HG03457 (cell line): Measurements from ENCODE around the gene CLEC2L.

Source experiments
- ATAC-seq: cut with Tn5 transposase; IDR thresholded peaks from one replicate; pipeline ENCODE4 v1.9.1; 2021; ENCODE audit warnings: moderate number of reproducible peaks; ENCODE audit not compliant: unreplicated experiment

CLEC2L gene

DNA sequence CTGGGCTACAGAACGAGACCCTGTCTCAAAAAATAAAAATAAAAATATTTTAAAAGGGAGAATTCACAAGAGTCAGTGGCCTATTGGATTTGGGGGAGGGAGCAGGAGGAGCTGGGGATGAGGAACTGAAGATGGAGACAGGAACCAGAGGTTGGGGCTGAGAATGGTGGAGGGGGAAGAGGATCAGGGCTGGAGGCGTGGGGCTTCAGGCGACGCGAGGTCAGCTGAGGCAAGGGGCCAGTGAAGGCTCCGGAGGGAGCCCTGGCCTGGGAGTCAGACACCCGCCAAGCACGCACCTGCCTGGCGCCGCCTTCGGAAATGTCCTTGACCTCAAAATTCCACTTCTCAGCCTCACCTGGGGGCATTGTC is 671 bp upstream of the CLEC2L start:
- ATAC-seq = no peak

DNA sequence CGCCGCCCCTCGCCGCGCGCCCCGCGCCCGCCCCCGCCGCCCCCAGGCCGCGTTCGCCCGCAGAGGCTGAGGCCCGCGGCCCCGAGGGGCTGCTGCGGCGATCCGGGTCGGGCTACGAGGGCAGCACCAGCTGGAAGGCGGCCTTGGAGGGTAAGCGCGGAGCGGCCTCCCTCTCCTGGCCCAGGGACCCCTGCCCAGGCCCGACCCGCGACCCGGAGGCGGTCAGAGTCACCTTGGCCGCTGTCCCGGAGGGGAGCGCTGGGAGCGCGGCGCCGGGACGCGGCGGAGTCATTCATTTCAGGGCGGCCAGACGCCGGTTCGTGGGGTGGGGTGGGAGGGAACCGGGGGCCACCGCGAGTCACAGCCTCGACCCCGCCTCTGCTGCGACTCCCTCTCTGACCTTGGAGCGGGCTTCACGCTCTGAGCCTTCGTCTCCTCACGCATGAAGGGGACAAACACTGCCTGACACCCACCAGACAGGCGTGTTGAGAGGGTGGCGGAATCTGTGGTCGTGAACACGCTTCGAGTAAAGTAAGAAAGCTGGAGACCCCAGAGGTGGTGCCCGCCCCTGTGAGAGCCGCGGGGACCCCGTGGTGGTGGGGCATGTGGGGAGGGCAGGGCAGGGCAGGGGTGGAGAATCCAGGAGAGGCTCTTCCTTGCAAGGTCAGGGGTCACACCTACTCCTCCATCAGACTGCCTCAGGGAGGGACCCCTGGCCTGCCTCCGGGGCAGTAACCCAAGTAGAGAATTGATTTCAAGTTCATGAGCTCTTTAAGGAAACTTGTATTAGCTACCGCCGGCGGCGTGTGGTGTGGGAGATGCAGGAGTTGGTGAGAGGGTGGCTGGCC is 707 bp downstream of the CLEC2L start:
- ATAC-seq = no peak

DNA sequence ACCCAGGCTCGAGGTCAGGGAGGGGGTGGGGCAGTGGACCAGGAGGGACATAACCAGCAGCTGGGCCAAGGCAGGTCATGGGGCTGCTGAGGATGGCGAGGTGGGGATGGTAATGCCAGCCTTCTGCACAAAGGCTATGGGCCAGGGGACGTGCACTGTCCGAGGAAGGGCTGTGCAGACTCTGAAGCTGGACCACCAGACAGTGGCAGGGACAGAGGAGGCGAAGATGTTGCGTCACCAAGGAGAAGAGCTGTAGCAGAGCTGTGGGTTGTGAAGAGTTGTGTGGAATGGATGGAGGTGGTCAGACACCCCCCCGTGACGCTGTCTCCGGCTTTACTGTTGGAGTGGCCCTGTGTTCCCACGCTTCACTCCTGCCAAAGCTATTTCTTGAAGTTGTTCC is 1.8 kb downstream of the CLEC2L start:
- ATAC-seq = no peak

DNA sequence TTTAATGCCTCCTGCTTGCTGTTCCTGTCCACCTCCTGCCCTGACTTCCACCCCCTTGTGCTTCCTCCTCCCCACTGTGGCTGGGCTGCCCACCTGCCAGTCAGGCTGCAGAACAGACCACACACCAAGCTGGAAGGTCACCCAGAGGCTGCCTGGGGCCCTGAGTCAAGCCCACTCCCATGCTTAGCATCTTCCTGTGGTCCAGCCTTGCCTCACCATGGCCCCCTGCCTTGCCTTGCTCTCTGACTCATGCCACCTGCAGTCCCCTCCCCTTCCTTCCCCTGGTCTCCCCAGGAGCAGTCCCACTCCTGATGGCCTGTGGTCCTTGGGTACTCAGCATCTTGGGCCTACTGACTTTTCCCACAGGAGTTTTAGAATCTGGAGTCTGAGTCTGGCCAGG is 2.3 kb downstream of the CLEC2L start:
- no peak for ATAC-seq

DNA sequence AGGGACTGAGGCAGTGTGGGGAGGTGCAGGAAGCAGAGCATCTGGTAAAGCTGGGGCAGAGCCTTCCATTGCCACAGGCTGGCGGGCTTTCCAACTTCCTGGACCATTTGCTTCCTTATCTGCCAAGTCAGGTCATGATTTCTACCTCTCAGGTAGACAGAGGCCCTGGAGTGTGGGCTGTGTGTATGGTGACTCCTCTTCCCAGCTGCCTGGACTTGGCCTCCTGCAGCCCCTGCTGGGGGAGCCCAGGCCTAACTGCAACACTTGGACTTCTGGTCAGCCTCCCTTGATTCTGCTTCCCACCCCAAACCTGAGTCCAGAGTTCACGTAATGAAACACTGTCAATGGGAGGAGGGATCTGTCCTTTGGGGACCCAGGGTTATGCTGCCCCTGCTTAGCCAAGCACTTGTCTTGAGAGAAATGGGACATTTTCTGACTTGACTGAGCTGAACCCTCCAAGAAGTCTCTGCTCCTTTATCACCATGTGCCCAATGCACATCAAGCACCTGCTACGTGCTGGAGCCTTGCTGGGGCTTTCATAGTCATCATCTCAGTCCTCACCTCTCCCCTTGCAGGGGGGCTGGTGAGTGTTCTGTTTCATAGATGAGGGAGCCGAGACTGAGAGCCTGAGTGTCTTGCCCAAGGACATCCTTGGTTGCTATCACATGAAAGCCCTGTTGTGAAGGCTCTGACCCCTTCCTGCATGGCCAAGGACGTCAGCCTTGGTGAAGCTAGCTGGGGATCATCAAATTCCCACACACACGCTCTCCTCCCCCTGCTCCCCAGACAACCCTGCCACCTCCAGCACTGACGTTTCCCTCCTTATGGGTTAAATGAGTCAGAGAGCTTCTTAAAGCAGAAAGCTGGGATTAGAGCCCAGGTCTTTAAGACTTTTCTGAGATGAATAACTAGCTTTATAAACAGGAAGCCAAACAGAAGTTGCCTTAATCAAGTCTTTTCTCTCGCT is 3.4 kb downstream of the CLEC2L start:
- ATAC-seq = no peak

DNA sequence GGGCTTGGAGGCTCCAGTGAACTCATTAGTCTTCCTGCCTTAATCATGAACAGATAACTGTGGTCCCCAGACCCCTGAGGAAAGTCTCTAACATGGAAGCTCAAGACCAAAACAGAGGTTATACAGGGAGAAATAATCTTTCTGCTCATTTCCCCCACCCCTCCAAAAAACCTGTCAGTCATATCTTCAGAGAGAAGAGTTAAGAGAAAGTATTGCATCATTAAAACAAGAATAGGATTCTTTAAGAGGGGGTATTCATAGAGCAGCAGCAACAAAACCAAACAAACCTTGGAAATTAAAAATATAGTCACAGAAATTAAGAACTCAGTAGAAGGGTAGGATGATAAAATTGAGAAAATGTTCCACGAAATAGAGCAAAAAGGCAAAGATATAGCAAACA is 7.6 kb downstream of the CLEC2L start:
- no peak for ATAC-seq

DNA sequence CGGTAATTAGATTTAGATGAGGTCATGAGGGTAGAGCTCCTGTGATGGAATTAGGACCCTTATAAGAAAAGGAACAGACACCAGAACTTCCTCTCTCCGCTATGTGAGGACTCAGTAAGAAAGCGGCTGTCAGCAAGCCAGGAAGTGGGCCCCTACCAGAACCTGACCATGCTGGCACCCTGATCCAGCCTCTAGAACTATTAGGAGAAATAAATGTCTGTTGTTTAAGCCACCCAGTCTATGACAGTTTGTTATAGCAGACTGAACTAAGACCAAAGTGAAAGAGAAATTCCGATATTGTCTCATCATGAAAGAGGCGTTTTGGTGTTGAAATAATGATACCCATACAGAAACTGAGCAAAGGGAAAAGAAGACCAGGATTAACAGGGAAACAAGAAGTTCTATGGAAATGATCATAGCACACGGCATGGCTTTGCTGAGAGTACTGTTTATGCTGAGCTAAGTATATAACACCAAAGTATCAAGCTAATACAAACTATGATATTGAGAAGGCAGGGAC is 9.2 kb downstream of the CLEC2L start:
- no peak for ATAC-seq

DNA sequence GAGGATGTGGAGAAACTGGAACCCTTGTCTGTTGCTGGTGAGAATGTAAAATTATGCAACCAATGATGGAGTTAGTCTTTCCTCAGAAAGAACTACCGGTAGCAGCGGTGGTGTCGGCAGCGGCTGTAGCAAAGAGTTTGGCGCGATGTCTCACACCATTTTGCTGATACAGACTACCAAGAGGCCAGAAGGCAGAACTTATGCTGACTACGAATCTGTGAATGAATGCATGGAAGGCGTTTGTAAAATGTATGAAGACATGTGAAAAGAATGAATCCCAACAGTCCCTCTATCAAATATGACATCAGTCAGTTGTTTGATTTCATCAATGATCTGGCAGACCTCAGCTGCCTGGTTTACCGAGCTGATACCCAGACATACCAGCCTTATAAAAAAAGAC is 10.6 kb downstream of the CLEC2L start:
- no peak for ATAC-seq

DNA sequence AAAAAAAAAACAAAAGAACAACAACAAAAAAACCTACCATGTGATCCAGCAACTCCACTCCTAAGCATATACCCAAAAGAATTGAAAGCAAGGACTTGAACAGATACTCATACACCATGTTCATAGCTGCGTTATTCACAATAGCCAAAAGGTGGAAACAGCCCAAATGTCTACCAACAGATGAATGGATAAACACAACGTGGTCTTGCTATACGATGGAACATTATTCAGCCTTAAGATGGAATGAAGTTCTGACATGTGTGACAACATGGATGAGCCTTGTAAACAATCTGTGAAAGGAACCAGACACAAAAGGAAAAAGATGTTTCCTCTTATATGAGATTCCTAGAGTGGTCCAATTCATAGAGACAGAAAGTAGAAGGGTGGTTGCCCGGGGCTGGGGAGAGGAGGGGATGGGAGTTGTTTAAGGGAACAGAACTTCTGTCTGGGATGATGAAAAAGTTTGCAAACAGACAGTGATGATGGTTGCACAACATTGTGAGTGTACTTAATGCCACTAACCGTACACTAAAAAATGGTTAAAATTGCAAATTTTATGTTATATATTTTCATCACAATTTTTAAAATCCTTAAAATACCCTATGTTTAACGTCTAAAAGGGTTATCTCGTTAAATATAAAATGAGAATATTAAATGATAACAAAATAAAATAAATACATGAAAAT is 11.6 kb downstream of the CLEC2L start:
- no peak for ATAC-seq

DNA sequence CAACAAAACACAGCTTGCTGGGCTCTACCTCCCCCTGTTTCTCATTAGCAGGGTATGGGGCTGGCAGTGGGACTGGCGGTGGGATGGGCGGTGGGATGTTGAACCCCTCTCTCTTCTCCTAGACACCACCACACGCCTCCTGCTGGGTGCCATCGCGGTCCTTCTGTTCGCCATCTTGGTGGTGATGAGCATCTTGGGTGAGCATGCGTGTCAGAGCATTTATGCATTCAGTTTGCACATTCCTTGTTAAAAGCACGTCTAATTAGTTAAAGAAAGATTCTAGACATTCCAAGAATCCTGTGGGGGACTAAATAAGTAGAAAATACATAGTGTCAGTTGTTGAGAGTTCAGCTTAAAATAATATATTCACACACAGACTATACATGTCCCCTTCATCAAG is 12.7 kb downstream of the CLEC2L start:
- ATAC-seq = no peak

DNA sequence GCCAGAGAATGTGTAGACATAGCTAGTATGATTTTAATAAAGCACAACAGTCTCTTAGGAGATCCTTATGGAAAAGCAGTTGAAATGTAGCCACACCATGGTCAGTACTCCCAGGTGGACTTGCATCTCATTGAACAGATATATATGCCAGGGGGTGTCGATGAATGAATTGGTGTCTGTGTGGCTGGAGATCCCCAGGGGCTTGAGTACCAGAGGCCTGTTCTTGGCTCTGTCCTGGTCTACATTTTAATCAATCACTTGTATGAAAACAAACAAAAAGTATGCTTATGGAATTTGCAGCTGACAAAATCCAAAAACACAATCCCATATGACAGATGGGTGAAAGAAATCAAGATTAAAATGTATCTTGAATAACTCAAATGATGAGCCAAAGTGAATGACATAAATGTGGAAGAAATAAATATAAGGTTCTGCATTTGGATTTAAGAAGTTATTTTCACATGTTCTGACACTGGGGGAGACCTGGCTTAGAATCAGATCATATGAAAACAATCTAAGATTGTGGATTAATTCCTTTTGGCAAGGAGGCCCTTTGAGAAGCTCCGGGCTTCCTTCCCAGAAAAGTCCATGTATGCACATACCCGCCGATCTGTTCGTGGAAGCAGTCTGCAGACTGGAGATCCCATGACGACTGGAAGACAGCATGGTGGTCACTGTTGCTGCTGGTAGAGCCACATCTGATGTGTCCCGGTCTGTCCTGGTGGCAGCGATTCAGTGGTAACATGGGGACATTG is 15.6 kb downstream of the CLEC2L start:
- ATAC-seq = no peak

DNA sequence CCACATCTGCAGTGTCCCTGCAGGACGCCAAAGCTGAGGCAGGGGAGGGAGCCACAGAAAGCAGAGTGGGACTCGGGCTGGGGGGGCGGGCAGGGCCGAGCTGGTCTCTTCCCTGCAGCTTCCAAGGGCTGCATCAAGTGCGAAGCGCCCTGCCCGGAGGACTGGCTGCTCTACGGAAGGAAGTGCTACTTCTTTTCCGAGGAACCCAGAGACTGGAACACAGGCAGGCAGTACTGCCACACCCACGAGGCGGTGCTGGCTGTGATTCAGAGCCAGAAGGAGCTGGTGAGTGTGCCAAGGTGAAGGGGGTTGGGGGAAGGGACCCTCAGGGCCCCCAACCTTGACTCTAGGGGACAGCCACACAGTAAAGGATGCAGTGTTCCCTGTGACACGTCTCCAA is 16.7 kb downstream of the CLEC2L start:
- no peak for ATAC-seq

DNA sequence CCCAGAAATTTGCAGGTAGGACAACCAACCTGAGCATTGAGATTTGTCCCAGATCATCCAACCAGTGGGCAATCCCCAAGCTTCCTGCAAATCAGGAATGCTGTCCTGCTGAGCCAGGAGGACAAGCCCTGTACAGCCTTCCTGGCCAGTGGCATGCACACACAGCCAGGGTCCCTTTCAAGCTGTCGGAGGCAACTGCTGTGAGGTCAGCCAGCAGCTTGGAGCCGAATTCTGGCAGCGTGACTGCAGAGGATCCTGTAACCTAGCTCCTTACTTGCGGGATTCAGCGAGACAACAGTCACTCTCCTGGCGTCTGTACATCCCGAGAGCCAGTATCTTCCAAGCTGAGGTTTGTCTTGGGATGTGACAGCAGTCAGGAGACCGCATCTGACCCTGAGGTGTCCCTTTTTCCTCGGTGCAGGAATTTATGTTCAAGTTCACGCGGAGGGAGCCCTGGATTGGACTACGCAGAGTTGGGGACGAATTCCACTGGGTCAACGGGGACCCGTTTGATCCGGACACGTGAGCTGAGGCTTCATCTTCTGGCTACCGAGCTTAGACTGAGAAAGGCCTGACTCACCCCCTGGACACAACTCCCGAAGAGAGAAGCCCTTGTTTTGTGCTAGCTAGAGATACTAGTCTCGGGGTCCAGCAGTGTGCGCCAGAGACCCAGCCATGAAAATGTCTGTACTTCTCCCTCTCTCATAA is 18.3 kb downstream of the CLEC2L start:
- ATAC-seq = no peak

DNA sequence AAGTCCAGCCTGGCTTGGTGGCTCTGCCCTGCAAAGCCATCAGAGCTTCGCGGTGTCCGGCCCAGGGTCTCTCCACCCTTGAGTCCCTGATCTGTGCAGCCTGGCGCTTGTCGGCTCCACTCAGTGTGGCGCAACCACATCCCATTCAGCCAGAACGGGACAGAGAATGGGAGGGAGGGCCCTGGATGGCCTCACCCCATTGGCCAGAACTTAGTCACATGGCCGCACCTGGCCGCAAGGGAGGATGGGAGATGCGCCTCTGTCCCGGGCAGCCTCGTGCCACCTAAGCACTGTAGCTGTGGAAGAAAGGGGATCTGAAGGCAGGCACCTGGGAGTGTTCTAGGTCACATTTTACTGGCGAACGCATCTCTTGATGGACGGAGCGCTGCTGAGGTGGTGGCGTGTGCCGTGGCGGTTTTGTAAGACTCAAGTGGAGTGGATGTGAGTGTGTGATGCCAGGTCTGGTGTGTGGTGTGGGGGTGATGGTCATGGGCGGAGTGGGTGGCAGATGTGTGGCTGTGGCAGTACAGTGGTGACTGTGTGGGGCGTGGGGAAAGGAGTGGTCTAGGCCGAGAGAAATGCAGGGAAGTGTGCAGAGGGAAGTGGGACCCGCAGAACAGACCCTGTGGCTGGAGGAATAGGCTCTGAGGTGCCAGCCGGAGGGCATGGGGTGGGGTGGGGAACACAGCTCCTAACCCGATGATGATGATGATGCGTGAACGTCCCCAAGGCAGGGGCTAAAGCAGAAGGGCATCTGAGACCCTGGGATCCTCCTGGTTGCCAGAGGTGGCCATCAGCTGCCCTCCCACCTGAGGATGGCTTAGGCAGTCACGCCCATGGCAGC is 19.0 kb downstream of the CLEC2L start:
- no peak for ATAC-seq

DNA sequence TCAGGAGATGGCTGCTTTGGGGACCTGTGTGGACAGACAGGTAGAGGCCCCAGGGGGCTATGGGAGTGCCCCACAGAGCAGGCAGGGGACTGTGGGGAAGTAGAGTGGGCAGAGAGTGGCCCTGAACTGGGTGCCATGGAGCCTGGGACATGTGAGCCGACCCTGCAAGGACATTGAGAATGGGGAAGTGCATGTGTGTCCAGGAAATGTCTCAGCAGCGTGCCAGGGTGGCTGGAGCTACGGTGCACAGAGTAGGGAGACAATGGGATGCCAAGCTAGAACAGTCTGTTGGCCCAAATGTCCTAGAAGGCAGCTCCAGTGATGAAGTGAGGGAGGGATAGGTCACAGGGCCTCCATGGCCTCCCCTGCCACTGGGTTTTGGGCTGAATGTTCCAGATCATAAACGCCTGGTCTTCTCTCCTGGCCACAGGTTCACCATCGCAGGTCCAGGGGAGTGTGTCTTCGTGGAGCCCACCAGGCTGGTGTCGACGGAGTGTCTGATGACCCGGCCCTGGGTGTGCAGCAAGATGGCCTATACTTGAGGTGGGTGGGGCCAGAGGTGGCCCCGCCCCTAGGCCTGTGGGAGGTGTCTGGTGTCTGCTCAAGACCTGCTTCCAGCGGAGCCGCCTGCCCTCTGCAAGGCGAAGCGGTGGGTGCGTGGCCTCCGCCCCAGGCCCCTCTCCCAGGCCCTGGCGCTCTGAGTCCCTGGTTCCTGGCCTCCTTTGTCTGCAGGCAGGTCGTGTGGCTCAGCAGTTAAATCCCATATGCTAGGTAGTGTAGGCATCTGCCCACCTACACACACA is 20.5 kb downstream of the CLEC2L start:
- ATAC-seq = no peak

DNA sequence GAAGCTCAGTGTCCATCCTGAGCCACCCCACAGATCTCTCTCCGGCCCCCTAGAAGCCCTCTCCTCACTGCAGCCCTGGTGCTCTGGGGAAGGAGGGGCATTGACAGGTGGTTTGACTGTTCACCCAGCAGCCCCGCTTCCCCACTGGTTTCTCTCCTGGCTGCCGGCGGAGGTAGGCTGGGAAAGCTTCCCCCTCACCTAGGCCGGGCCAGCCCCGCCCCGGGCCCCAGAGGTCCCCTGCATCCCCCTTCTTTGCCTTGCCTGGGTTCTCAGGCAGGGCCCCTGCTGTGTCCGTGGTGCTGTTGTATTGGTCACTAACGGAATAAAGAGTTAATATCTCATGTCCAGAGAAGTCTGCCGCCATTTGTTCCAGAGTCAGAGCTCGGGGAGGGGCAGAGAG is 21.2 kb downstream of the CLEC2L start:
- no peak for ATAC-seq

DNA sequence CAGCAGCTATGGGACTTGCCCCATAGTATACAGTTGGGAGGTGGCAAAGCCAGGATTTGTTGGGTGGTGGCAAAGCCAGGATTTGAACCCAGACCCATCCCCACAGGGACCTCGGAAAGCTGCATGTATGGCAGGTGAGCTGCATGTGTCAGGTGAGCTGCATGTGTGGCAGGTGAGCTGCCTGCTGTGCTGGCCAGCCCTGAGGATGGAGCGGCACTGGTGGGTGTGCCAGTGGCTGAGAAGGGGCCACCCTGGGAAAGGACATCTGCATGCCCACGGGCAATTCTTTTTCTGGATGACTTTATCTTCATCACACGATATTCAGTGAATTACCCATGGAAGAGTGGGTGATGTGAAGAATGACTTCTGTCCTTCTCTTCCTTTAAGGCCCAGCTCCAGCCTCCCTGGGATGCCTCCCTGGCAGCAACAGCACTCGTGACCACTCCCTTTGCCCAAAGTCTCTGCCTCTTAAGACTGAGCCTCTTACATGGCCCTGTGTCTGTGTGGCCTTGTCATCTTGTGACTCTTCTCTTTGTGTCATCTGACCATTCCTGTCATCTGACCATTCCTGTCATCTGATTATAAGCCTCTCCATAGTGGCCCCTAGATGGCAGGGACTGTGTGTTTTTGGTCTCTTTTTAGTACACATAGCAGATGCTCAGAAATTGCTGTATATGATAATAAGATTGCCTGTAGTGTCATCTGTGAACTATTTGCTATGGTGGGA is 25.0 kb downstream of the CLEC2L start:
- ATAC-seq = no peak
